Duodenal mucosa (tissue), 2 donors: Measurements from ENCODE around the gene KRT15.

Experiments
- H3K27ac ChIP-seq: one replicate; pipeline ENCODE4 v1.7.0; 2013; ENCODE audit warnings: low read depth, low read length
- H3K27me3 ChIP-seq, 2 donors: one replicate each; pipeline ENCODE4 v1.7.0; 2013; ENCODE audit warnings: low read length in 2 of 2, control low read depth in 1 of 2; ENCODE audit not compliant: insufficient read depth in 2 of 2, control insufficient read depth in 1 of 2
- H3K36me3 ChIP-seq, 2 donors: one replicate each; pipeline ENCODE4 v1.7.0; 2013; ENCODE audit warnings: low read length in 2 of 2, control low read depth in 1 of 2; ENCODE audit not compliant: insufficient read depth in 2 of 2, control insufficient read depth in 1 of 2
- H3K4me1 ChIP-seq, 2 donors: one replicate each; pipeline ENCODE4 v1.7.0; 2013; ENCODE audit warnings: low read length in 2 of 2, control low read depth in 1 of 2; ENCODE audit not compliant: insufficient read depth in 2 of 2, control insufficient read depth in 1 of 2
- H3K4me3 ChIP-seq, 2 donors: one replicate each; pipeline ENCODE4 v1.7.0; 2013; ENCODE audit warnings: low read length in 2 of 2, low read depth in 1 of 2
- H3K9ac ChIP-seq, 2 donors: one replicate each; pipeline ENCODE4 v1.7.0; 2013; ENCODE audit warnings: low read length in 2 of 2, low read depth in 1 of 2
- H3K9me3 ChIP-seq, 2 donors: one replicate each; pipeline ENCODE4 v1.7.0; 2013; ENCODE audit warnings: low read length in 2 of 2, control low read depth in 1 of 2; ENCODE audit not compliant: control insufficient read depth in 1 of 2

Gene KRT15

GRCh38 chr17:41518789-41519449, at the start of gene KRT15:
TSS of gene KRT15 (minus strand) at chr17:41518890. CDS start at chr17:41518827, 63 bp downstream.
- no peak within 1 kb of the TSS for H3K4me3 ChIP-seq
- H3K4me1 ChIP-seq: peaks cover 48 to 53% of the 10 kb centered on the region in 2 donors
- H3K9me3 ChIP-seq: no peaks in the 10 kb centered on the region
- peak within 1 kb of the TSS in 1 of 2 donors; percentile 55 for H3K9ac ChIP-seq
- peak within 1 kb of the TSS; percentile 17 for H3K27ac ChIP-seq
- H3K27me3 ChIP-seq: no peaks in the 10 kb centered on the region
- H3K36me3 ChIP-seq: peaks cover 0 to 8% of the 10 kb centered on the region in 2 donors

- Histone ChIP-seq H3K36me3 (no peaks in the 10 kb centered on the region), H3K4me1 (peaks cover 0 to 6% of the 10 kb centered on the region in 2 donors), H3K27me3 (peaks cover 0 to 5% of the 10 kb centered on the region in 2 donors), H3K27ac (no peak overlapping the region), H3K4me3 (no peak overlapping the region), H3K9ac (no peak overlapping the region), H3K9me3 (peaks cover 0 to 4% of the 10 kb centered on the region in 2 donors)
Observed at GRCh38 chr17:41567317-41567716, 48.6 kb upstream of the KRT15 start.

- no peaks in the 10 kb centered on the region for H3K4me1 ChIP-seq
- H3K36me3 ChIP-seq: no peaks in the 10 kb centered on the region
- no peak overlapping the region for H3K27ac ChIP-seq
- H3K27me3 ChIP-seq: peaks cover 5 to 8% of the 10 kb centered on the region in 2 donors
- H3K4me3 ChIP-seq: no peak overlapping the region
- H3K9me3 ChIP-seq: peaks cover 0 to 4% of the 10 kb centered on the region in 2 donors
- H3K9ac ChIP-seq: no peak overlapping the region
Observed at GRCh38 chr17:41565338-41565737, 46.6 kb upstream of the KRT15 start.

- H3K4me3 ChIP-seq: no peak overlapping the region
Observed at GRCh38 chr17:41563607-41564170, 45.0 kb upstream of the KRT15 start.

GRCh38 chr17:41561554-41561953, 42.9 kb upstream of the KRT15 start:
- peaks cover 0 to 8% of the 10 kb centered on the region in 2 donors for H3K27me3 ChIP-seq
- no peak overlapping the region for H3K27ac ChIP-seq
- no peaks in the 10 kb centered on the region for H3K9me3 ChIP-seq
- no peak overlapping the region for H3K9ac ChIP-seq
- no peaks in the 10 kb centered on the region for H3K36me3 ChIP-seq
- H3K4me1 ChIP-seq: no peaks in the 10 kb centered on the region
- H3K4me3 ChIP-seq: no peak overlapping the region

More at GRCh38 chr17:41563607-41564170, 45.0 kb upstream of the KRT15 start:
- Histone ChIP-seq H3K36me3 (no peaks in the 10 kb centered on the region), H3K27me3 (peaks cover 0 to 8% of the 10 kb centered on the region in 2 donors), H3K9ac (no peak overlapping the region), H3K27ac (no peak overlapping the region), H3K4me1 (no peaks in the 10 kb centered on the region), H3K9me3 (peaks cover 0 to 4% of the 10 kb centered on the region in 2 donors)

- Histone ChIP-seq H3K27ac (no peak overlapping the region), H3K36me3 (no peaks in the 10 kb centered on the region), H3K4me1 (peaks cover 0 to 12% of the 10 kb centered on the region in 2 donors), H3K27me3 (peaks cover 0 to 8% of the 10 kb centered on the region in 2 donors), H3K4me3 (no peak overlapping the region), H3K9ac (no peak overlapping the region), H3K9me3 (no peaks in the 10 kb centered on the region)
Observed at GRCh38 chr17:41559548-41559947, 40.9 kb upstream of the KRT15 start.

- no peak overlapping the region for H3K4me3 ChIP-seq
- peaks cover 0 to 8% of the 10 kb centered on the region in 2 donors for H3K27me3 ChIP-seq
Observed at GRCh38 chr17:41556931-41557330, 38.2 kb upstream of the KRT15 start.

GRCh38 chr17:41556306-41556705, 37.6 kb upstream of the KRT15 start:
- Histone ChIP-seq H3K4me3 (no peak overlapping the region), H3K9ac (no peak overlapping the region), H3K9me3 (no peaks in the 10 kb centered on the region), H3K36me3 (no peaks in the 10 kb centered on the region), H3K27ac (no peak overlapping the region), H3K27me3 (peaks cover 0 to 2% of the 10 kb centered on the region in 2 donors), H3K4me1 (peaks cover 0 to 12% of the 10 kb centered on the region in 2 donors)

More at GRCh38 chr17:41556931-41557330, 38.2 kb upstream of the KRT15 start:
- no peak overlapping the region for H3K27ac ChIP-seq
- no peaks in the 10 kb centered on the region for H3K36me3 ChIP-seq
- H3K9me3 ChIP-seq: no peaks in the 10 kb centered on the region
- H3K9ac ChIP-seq: no peak overlapping the region
- H3K4me1 ChIP-seq: peaks cover 0 to 12% of the 10 kb centered on the region in 2 donors

- no peak overlapping the region for H3K27ac ChIP-seq
- no peaks in the 10 kb centered on the region for H3K27me3 ChIP-seq
- H3K4me3 ChIP-seq: no peak overlapping the region
- peaks cover 0 to 15% of the 10 kb centered on the region in 2 donors for H3K4me1 ChIP-seq
- no peaks in the 10 kb centered on the region for H3K36me3 ChIP-seq
- H3K9me3 ChIP-seq: no peaks in the 10 kb centered on the region
- no peak overlapping the region for H3K9ac ChIP-seq
Observed at GRCh38 chr17:41555105-41555887, 36.6 kb upstream of the KRT15 start.
